AG04450 (cell line): ENCODE results near the gene CES2. TPM values are rescaled to one million over a fixed set of nuclear protein-coding genes. Genes with fewer than 3 reads are reported as not detected.
"Not testable (repeated sequence)": the region's sequence is repeated elsewhere in the genome, so short reads cannot be mapped to it uniquely, and the experiment has no call there.

ENCODE experiments used
- CTCF ChIA-PET: fragments of 300-600, 350-600 bp; formaldehyde crosslinking; extraction: SDS; loops from one replicate; lab custom pipeline; 2022; ENCODE audit warnings: antibody characterized with exemption, inconsistent platforms; lab: Charles Lee
- POLR2A ChIA-PET: fragments of 350-600 bp; formaldehyde crosslinking; extraction: SDS; loops from one replicate; lab custom pipeline; 2021; ENCODE audit warnings: antibody characterized with exemption, inconsistent platforms; lab: Yijun Ruan, JAX
- DNase-seq: peaks from one replicate; pipeline ENCODE4 v3.0.0-alpha.2; 2011; ENCODE audit warnings: low read depth, low spot score
- H3K27ac ChIP-seq: one replicate; pipeline ENCODE4 v1.5.1; 2012; ENCODE audit warnings: low read depth, low read length, control low read depth
- H3K27me3 ChIP-seq: one replicate; pipeline ENCODE4 v1.6.0; 2012; ENCODE audit warnings: low read length; ENCODE audit not compliant: control insufficient read depth, insufficient read depth
- H3K4me3 ChIP-seq: 2 replicates; pipeline ENCODE4 v1.5.1; 2011; ENCODE audit warnings: mild to moderate bottlenecking, low read depth, low read length, control low read depth
- H3K9me3 ChIP-seq: 2 replicates; pipeline ENCODE4 v1.5.1; 2012; ENCODE audit warnings: low read length; ENCODE audit not compliant: control insufficient read depth, insufficient read depth
- CTCF ChIP-seq: IDR thresholded peaks from 2 replicates; pipeline ENCODE4 v1.5.1; 2011; ENCODE audit warnings: low read depth, low read length, control low read depth, inconsistent platforms
- polyA plus RNA-seq: library from polyadenylated mRNA; depleted of rRNA; stranded (reverse); fragments of >200 nt; gene quantifications from 2 replicates; pipeline ENCODE4 v1.2.3, GENCODE V29; 2011

CES2 gene
- polyA plus RNA-seq, 1 experiment, result 20.7 TPM

GRCh38 chr16:66952430-66953110 is 17.3 kb downstream of the CES2 start:
- no peak for TF ChIP-seq CTCF
- ChIA-PET POLR2A (no interaction called here), CTCF (interaction anchor here (0.6 to 2.6 kb wide), 9 partner anchors 9 to 233 kb away, joined by 3 to 18 read pairs (median 3); partner anchors contain the start of gene CES3)
- Histone ChIP-seq H3K4me3 (no peak overlapping the region), H3K9me3 (peaks cover 5% of the 10 kb centered on the region; the same call in 1 of the 2 replicates), H3K27me3 (peaks cover 22% of the 10 kb centered on the region), H3K27ac (no peak overlapping the region)
- DNase-seq, result no peak

- Histone ChIP-seq H3K4me3 (no peak overlapping the region), H3K27ac (no peak overlapping the region), H3K9me3 (peaks cover 5% of the 10 kb centered on the region; the same call in 1 of the 2 replicates), H3K27me3 (peaks cover 25% of the 10 kb centered on the region)
- DNase-seq, result no peak
- CTCF ChIA-PET, result interaction anchor here (0.6 to 2.6 kb wide), 24 partner anchors 8 to 307 kb away, joined by 3 to 29 read pairs (median 6); partner anchors contain the start of genes CES3, CES4A, EXOC3L1 and FBXL8
- POLR2A ChIA-PET, result interaction anchor here (1.0 kb wide), 1 partner anchor 202 kb away, joined by 4 read pairs; no protein-coding TSS in a partner anchor
- no peak for TF ChIP-seq CTCF
These were observed 18.3 kb downstream of the CES2 start for GRCh38 chr16:66953462-66954096.

GRCh38 chr16:66954097-66954659 is 18.9 kb downstream of the CES2 start:
- ChIA-PET POLR2A (interaction anchor here (1.0 kb wide), 1 partner anchor 201 kb away, joined by 4 read pairs; no protein-coding TSS in a partner anchor), CTCF (interaction anchor here (0.6 to 2.6 kb wide), 26 partner anchors 9 to 706 kb away, joined by 3 to 29 read pairs (median 5); partner anchors contain the start of genes CES4A, EXOC3L1, FBXL8 and TMEM208)
- peaks cover 5% of the 10 kb centered on the region; the same call in 1 of the 2 replicates for H3K9me3 ChIP-seq
- DNase-seq, result peak; percentile 59
- H3K27me3 ChIP-seq, result peaks cover 21% of the 10 kb centered on the region
- H3K27ac ChIP-seq, result no peak overlapping the region
- no peak overlapping the region for H3K4me3 ChIP-seq
- TF ChIP-seq CTCF, result peak; percentile 89

- H3K27ac ChIP-seq, DNase-seq, H3K4me3 ChIP-seq, POLR2A ChIA-PET, H3K9me3 ChIP-seq, CTCF ChIA-PET: not testable (repeated sequence)
- H3K27me3 ChIP-seq, result peaks cover 15% of the 10 kb centered on the region
These were observed 20.2 kb downstream of the CES2 start for GRCh38 chr16:66955363-66956153.

GRCh38 chr16:66956154-66956457 is 20.8 kb downstream of the CES2 start:
- POLR2A ChIA-PET, H3K9me3 ChIP-seq, DNase-seq, H3K27ac ChIP-seq, H3K4me3 ChIP-seq: not testable (repeated sequence)
- peaks cover 15% of the 10 kb centered on the region for H3K27me3 ChIP-seq
- CTCF ChIA-PET, result interaction anchor here (0.9 to 3.8 kb wide), 3 partner anchors 61 to 229 kb away, joined by 3 to 19 read pairs (median 3); no protein-coding TSS in a partner anchor
